ENCODE results near the gene TMEM186.
"Not testable (repeated sequence)": the region's sequence is repeated elsewhere in the genome, so short reads cannot be mapped to it uniquely, and the experiment has no call there.

DNA sequence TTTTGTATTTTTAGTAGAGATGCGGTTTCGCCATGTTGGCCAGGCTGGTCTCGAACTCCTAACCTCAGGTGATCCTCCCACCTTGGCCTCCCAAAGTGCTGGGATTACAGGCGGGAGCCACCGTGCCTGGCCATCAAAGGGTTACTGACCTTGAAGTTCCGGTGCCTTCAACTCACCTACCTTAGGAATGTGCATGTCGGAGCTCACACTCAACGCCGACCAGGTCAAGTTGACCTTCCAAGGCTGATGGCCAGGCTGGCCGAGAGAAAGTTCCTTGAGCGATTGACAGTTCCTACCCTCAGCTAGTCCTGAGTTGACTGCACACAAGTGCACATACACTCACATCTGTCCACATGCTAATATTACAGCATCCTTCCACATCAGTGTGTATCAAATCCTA lies 11.1 kb downstream of the TMEM186 start:
- TF ChIP-seq, protein P1, sequence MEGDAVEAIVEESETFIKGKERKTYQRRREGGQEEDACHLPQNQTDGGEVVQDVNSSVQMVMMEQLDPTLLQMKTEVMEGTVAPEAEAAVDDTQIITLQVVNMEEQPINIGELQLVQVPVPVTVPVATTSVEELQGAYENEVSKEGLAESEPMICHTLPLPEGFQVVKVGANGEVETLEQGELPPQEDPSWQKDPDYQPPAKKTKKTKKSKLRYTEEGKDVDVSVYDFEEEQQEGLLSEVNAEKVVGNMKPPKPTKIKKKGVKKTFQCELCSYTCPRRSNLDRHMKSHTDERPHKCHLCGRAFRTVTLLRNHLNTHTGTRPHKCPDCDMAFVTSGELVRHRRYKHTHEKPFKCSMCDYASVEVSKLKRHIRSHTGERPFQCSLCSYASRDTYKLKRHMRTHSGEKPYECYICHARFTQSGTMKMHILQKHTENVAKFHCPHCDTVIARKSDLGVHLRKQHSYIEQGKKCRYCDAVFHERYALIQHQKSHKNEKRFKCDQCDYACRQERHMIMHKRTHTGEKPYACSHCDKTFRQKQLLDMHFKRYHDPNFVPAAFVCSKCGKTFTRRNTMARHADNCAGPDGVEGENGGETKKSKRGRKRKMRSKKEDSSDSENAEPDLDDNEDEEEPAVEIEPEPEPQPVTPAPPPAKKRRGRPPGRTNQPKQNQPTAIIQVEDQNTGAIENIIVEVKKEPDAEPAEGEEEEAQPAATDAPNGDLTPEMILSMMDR (IDR thresholded peaks at IDR 0.05; ENCODE audit: low read depth, low read length) = not testable (repeated sequence)
- not testable (repeated sequence) for TF ChIP-seq POLR2A (IDR thresholded peaks at IDR 0.05; ENCODE audit: extremely low read depth, insufficient read length)
- TF ChIP-seq, protein P2, sequence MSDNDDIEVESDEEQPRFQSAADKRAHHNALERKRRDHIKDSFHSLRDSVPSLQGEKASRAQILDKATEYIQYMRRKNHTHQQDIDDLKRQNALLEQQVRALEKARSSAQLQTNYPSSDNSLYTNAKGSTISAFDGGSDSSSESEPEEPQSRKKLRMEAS (IDR thresholded peaks at IDR 0.05; ENCODE audit: low read depth, low read length) = not testable (repeated sequence)
